Stimulated activated CD8-positive, alpha-beta memory T cell treated with anti-CD3 and anti-CD28 coated beads, Interleukin-12 subunit alpha, Interleukin-12 subunit beta, amount 100 ng/mL, for 24 hours (primary cell): ENCODE data around the gene MYH15.

Source experiments
- DNase-seq: peaks from one replicate; pipeline ENCODE4 v3.0.0-alpha.2; 2020; ENCODE audit errors: extremely low read depth

The MYH15 gene

GRCh38 chr3:108510496-108510895 lies at the start of gene MYH15:
TSS of gene MYH15 (minus strand) at chr3:108510596. CDS start at chr3:108510530, 66 bp downstream.
- no peak for DNase-seq

GRCh38 chr3:108555966-108556581 lies 45.7 kb upstream of the MYH15 start:
- no peak for DNase-seq

DNA sequence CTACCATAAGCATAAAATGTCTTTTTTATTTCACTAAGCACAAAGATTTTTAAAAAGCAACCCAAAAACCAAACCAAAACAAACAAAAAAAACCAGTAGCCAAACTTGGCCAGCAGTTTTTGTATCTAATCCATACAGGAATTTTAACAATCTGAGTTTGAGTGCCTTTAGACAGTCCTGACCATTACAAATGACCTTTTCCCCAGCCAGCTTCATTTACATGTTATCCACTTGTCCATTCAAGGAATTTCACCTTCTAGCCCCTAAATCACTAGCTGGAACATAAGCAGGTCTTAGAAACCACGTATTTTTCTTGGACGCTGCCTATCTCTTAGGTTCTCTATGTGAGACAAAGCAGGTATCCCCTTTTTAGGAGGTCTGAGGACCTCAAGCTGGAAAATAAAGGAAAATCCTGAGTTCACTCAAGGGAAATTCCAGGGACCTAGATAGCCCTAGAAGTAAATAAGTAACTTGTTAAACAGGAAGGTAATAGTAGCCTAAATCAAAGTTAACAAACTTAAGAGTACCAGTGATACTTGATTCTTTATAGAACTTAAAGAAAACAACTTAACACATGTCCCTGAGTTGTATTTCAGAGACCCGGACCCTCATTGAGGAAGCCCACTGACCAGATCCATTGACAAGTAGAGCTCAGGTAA lies 44.6 kb upstream of the MYH15 start:
- no peak for DNase-seq

- no peak for DNase-seq
These were observed 43.8 kb upstream of the MYH15 start for GRCh38 chr3:108554229-108554628.

DNA sequence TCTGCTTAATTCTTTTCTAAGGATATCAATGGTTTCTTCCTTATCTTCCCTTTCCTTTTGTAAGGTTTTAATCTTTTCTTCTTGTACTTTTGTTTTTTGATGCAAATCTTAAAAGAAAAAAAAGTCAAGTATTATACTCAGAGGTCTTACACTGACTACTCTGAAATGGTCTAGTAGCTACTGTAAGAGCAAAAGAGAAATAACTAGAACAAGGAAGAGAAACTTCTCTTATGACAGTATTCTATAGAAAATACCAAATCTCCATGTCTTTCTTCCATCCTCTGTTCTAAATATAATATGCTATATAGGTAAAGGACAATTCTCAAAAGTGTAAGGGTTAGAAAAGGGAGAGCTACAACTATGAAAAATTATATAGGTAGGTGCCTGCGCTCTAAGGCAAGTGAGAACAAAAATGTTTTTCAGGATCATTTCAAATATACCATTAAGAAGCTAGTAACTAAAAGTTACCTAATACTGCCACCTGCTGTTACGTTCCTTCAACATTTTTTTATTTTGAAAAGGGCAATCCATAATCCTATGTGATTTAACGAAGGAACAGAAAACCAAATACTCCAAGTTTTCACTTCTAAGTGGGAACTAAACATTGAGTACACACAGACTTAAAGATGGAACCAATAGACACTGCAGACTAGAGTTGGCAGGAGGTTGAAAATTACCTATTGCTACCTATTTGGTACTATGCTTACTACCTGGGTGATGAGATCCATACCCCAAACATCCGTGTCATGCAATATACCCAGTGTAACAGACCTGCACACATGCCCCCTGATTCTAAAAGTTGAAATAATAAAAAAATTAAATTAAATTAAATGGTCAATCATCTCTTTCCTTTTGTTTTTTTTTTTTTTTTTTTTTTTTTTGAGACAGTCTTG lies 42.1 kb upstream of the MYH15 start:
- no peak for DNase-seq

DNA sequence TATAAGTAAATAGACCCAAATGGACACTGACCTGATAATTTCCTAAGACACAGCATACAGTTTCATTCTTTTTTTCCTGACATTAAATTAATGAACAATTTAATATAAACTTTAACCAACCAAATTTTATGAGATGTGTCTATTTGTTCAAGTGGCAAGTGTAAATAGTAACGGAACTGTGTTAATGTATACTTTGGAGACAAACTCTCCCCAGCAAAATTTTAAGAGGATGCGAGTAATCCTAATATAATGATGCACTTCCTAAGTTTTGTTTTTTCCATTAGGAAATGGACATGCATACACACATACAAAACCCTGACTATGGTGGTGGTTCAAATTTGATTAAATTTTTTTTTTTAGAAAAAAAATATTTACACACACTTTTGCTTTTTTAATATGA lies 38.5 kb upstream of the MYH15 start:
- DNase-seq: no peak

DNA sequence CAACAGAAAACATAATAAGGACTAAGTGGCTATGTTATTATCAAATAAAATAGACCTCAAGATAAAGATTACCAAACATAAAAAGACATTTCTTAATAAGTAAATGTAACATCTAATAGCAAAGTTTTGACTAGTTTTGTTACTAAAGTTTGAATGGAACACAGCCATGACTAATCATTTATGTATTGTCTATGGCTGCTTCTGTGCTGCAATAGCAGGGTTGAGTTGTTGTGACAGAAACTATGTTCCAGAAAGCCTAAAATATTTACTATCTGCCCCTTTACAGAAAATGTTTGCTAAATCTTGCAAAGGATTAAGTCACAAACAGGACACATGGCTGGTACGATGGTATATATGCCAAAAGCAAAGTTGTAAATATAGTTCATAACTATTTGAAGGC lies 37.9 kb upstream of the MYH15 start:
- DNase-seq: no peak

DNA sequence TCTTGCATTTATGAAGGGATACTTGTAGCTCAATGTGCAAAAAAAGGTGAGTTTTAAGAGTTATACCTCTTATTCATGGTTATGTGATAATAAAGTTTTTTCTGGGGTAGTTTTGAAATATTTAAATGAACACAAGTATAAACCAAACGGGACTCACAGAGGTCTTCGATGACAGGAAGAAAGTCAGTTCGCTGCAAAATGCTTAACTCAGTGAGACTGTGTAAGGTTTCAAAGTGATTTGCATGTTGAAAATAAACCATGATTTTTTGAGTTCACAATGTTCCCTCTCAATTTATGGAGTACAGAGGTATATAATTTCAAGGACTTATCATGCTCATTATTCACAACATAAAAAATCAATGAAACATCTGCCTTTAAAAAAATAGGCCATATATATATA lies 36.3 kb upstream of the MYH15 start:
- DNase-seq: no peak

DNA sequence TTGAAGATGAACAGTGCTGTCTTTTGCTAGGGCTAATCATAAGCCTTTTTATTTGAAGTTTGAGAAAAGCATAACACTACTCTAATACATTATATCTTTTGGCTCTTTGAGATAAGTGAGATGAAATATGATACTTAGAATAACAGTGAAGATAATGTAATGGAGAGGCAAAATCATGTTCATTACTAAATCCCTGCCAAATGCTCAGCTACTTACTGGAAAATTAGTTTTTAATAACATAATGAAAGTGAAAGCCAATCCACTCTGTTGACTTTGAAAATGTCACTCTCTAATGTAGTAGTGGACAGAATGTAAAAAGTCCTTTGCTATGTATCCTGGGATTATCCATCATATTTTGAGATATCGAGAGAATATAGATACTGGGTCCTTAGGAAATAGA lies 35.9 kb upstream of the MYH15 start:
- no peak for DNase-seq

DNA sequence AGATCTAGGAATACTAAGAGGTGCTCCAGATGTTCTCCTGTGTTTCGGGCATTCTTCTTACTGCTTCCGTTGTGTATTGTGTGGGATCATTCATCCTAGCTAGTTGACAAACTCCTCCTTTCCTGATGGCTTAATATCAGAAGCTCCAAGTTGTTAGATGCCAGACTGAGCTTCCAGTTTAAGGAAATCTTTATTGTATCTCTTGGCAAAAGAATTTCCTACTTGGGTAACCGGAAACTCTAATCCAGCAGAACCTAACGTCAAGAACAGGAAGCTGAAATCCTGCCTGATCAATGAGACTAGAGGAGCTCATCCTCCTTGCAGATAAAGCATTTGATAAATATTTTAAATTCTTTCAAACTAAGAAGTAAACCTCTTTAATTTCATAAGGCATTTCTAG lies 27.7 kb upstream of the MYH15 start:
- no peak for DNase-seq

DNA sequence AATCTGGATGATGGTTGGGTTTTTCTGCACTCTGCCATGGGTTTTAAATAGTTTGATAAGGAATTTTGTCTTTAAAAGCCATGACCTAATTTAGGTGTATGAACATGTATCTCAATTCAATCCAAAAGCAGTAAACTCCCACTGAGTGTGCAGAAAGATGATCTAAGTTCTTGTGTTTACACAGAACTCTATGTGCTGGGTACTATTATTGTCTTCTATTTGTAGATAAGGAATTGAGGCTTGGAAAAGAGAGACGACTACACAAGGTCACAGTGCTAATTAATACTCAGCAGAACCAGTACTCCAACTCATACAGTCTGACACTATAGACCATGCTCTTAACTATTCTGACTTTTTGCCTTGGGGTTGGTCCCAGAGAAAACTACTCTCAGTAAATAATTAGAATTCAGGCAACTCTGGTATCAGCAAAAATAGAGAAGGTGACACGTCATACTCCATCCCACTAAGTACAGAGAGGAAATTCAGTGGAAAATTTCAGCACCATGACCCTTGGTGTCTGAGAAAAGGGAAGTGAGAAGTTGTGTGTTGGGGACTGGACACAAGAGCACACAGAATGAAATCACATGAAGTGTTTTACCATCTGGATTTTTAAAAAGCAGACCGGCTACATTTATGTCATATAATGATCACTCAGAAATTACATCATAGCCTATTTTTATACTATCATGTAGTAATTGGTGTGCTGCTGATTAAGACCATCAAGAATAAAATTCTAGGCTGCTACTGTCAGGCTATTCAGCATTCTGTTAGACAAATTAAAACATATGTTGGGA lies 18.3 kb upstream of the MYH15 start:
- no peak for DNase-seq

DNA sequence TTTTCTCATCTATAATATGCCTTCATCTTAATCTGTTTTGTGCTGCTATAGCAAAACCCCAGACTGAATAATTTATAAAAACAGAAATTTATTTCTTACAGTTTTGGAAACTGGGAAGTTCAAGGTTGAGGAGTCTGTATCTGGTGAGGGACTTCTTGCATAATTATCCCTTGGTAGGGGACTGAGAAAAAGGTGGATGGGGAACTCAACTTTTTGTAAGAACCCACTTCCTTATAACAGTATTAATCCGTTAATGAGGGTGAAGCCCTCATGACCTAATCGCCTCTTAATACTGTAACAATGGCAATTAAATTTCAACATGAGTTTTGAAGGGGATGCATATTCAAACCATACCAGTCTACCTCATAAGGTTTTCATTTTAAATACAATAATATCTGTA lies 17.4 kb upstream of the MYH15 start:
- DNase-seq: no peak

DNA sequence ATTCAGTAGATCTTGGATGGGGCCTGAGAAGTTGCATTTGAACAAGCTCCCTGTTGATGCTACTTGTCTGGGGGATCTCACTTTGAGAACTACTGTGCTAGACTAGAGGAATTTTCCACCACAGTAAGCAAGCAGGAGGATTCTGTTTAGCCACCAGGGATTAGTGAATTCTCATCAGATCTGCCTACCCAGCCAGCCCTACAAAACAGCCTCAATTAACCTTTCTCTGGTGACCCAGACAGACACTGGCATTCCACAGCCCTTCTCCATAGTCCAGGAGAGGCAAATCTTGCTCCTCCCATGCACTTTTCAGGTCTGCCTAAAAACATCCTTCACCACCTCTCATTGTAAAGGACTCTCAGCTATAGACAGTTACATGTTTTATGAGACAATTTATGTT lies 16.7 kb upstream of the MYH15 start:
- DNase-seq: no peak

GRCh38 chr3:108525971-108526370 lies 15.6 kb upstream of the MYH15 start:
- no peak for DNase-seq

DNA sequence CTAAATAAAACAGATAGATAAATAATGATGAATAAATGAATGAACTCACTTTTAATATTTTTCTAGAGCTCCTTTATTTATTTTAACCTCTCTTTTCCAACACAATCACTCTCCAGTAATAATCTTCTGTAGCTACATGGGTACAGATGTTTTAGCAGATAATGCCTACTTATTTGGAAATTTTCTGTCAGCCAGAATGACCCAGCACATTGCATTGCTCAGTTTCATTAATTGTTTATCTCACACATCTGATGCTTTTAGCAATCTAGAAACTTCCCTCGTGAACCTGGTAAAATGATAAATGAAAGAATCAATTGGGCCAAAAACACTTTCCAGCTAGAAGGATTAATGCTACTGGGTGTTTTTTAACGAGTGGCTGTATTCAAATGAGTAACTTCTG lies 14.9 kb upstream of the MYH15 start:
- DNase-seq: no peak

GRCh38 chr3:108524537-108524936 lies 14.1 kb upstream of the MYH15 start:
- no peak for DNase-seq

DNA sequence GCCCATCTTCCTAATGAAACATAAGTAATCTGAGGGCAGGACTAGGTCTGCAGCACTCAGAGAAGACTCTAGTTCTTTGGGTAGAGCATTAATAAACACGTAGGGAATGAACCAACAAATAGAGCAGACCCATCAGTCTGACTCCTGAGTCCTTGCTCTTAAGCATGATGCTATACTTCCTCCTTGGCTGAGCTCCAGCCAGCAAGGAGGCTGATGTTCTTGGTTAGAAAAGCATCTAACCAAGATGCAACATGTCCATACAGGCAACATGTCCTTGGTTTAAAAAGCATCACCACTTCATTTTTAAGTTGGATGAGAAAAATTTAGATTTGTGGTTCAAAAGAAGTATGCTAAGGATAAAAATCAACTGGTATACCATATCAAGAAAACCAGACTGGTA lies 8.5 kb upstream of the MYH15 start:
- DNase-seq: no peak

GRCh38 chr3:108516881-108517280 lies 6.5 kb upstream of the MYH15 start:
- no peak for DNase-seq

GRCh38 chr3:108513961-108514360 lies 3.6 kb upstream of the MYH15 start:
- no peak for DNase-seq

- no peak for DNase-seq
These were observed 2.3 kb upstream of the MYH15 start for GRCh38 chr3:108512671-108513070.

- DNase-seq: no peak
These were observed 1.1 kb upstream of the MYH15 start for GRCh38 chr3:108511490-108511889.

DNA sequence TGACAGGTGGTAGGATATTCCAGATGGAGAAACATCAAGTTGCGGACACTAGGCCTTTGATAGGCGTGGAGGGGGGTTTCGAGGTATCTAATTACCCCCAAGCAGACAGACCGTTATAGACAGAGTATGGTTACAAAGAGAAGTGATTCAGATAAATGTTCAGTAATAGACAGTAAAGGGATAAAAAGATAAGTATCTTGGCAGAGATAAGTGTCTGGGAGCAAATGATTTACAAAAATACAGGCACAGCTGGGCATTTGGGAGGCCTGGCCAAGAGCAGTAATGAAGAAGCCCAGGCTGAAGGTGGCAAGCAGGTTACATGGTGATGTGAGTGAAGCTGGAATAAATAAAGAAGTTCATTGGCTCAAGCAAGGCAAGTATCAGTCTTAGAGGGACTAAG lies 659 bp upstream of the MYH15 start:
- DNase-seq: no peak
